Measurements from ENCODE around the gene FRAT2. TPM values are rescaled to one million over a fixed set of nuclear protein-coding genes. Genes with fewer than 3 reads are reported as not detected.

Gene FRAT2
- total RNA-seq, 1 donor, result 5.2 TPM

- TF ChIP-seq, protein P1, sequence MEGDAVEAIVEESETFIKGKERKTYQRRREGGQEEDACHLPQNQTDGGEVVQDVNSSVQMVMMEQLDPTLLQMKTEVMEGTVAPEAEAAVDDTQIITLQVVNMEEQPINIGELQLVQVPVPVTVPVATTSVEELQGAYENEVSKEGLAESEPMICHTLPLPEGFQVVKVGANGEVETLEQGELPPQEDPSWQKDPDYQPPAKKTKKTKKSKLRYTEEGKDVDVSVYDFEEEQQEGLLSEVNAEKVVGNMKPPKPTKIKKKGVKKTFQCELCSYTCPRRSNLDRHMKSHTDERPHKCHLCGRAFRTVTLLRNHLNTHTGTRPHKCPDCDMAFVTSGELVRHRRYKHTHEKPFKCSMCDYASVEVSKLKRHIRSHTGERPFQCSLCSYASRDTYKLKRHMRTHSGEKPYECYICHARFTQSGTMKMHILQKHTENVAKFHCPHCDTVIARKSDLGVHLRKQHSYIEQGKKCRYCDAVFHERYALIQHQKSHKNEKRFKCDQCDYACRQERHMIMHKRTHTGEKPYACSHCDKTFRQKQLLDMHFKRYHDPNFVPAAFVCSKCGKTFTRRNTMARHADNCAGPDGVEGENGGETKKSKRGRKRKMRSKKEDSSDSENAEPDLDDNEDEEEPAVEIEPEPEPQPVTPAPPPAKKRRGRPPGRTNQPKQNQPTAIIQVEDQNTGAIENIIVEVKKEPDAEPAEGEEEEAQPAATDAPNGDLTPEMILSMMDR (IDR thresholded peaks at IDR 0.05; ENCODE audit: insufficient read depth, low read depth, low read length), result no peak
- no peak overlapping the region for H3K4me3 ChIP-seq (ENCODE audit: low read depth, low read length)
- no peak for DNase-seq (ENCODE audit: low read depth)
Measured at GRCh38 chr10:97307866-97308780, 26.4 kb downstream of the FRAT2 start.

- H3K4me3 ChIP-seq (ENCODE audit: low read depth, low read length), result no peak overlapping the region
- TF ChIP-seq, protein P1 (IDR thresholded peaks at IDR 0.05; ENCODE audit: insufficient read depth, low read depth, low read length), result no peak
- no peak for DNase-seq (ENCODE audit: low read depth)
Measured at GRCh38 chr10:97307441-97307840, 27.1 kb downstream of the FRAT2 start.

- no peak for DNase-seq (ENCODE audit: low read depth)
- TF ChIP-seq, protein P1 (IDR thresholded peaks at IDR 0.05; ENCODE audit: insufficient read depth, low read depth, low read length), result no peak
- no peak overlapping the region for H3K4me3 ChIP-seq (ENCODE audit: low read depth, low read length)
Measured at GRCh38 chr10:97302088-97302791, 32.3 kb downstream of the FRAT2 start.

GRCh38 chr10:97300980-97301379, 33.5 kb downstream of the FRAT2 start:
- no peak for DNase-seq (ENCODE audit: low read depth)
- TF ChIP-seq, protein P1 (IDR thresholded peaks at IDR 0.05; ENCODE audit: insufficient read depth, low read depth, low read length), result no peak
- H3K4me3 ChIP-seq (ENCODE audit: low read depth, low read length), result no peak overlapping the region

DNA sequence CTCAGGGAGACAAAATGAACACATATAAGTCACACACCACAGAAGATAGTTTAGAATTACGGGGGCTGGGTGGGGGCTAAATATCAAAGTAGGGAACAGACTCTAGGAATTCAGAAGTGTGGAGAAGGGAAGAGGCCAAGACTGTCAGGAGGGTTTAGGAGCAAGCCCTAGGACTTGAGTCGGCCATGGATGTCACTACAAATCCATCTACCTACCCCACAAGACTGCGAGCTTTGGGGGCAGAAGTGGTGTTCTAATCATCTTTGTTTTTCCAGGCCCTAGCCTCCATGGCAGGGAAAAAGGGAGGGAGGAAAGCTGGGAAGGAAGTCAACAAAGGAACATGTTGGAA, 36.3 kb downstream of the FRAT2 start:
- H3K4me3 ChIP-seq (ENCODE audit: low read depth, low read length), result no peak overlapping the region
- no peak for DNase-seq (ENCODE audit: low read depth)
- TF ChIP-seq, protein P1 (IDR thresholded peaks at IDR 0.05; ENCODE audit: insufficient read depth, low read depth, low read length), result no peak

DNA sequence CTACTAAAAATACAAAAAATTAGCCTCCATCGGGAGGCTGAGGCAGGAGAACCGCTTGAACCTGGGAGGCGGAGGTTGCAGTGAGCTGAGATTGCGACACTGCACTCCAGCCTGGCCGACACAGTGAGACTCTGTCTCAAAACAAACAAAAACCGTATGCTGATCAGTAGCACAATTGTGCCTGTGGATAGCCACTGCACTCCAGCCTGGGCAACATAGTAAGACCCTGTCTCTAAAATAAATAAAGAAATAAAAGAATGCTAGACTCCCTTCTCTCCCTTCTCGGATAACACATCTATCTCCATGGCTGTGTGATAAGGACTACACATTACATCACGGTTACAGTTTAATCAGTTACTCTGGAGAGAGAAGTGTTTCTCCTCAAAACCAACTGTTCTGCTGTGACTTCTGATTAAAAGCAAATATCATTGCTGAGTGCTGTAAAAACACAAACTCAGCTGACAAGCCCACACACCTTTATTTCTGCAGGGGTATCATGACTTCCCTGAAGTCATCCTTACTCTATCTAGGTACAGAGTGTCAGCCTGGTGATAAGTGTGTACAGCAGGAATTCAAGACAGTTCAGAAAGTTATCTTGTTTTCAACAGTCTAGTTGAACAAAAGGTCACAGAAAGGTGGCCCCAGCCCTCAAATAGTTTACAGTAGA, 36.8 kb downstream of the FRAT2 start:
- DNase-seq (ENCODE audit: low read depth), result peak; percentile 66
- H3K4me3 ChIP-seq (ENCODE audit: low read depth, low read length), result no peak overlapping the region
- TF ChIP-seq, protein P1 (IDR thresholded peaks at IDR 0.05; ENCODE audit: insufficient read depth, low read depth, low read length), result no peak

Measured in fibroblast of villous mesenchyme (primary cell).